Ureter (tissue), 1 donor: ENCODE data around the gene MMP23B. TPM values are rescaled to one million over a fixed set of nuclear protein-coding genes. Genes with fewer than 3 reads are reported as not detected.
"Not testable (repeated sequence)": the region's sequence is repeated elsewhere in the genome, so short reads cannot be mapped to it uniquely, and the experiment has no call there.

Source experiments
- DNase-seq: peaks from one replicate; pipeline ENCODE4 v3.0.0-alpha.2; 2020; ENCODE audit warnings: low spot score
- total RNA-seq: library from RNA; stranded (reverse); gene quantifications from one replicate; pipeline ENCODE4 v1.2.4, GENCODE V29; 2023
- donor health status: DM: yes; HTN: yes; CAD: no.

MMP23B gene
- total RNA-seq, 1 donor from 2014 or later, result 16.6 TPM

DNA sequence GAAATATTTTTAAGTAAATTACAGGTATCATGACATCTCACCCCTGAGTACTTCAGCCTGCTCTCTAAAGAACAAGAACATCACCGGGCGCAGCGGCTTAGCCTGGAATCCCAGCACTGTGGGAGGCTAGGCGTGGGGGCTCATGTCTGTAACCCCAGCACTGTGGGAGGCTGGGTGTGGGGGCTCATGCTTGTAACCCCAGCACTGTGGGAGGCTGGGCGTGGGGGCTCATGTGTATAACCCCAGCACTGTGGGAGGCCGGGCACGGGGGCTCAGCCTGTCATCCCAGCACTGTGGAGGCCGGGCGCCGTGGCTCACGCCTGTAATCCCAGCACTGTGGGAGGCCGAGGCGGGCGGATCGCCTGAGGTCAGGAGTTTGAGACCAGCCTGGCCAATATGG, 34.6 kb downstream of the MMP23B start:
- no peak for DNase-seq

DNA sequence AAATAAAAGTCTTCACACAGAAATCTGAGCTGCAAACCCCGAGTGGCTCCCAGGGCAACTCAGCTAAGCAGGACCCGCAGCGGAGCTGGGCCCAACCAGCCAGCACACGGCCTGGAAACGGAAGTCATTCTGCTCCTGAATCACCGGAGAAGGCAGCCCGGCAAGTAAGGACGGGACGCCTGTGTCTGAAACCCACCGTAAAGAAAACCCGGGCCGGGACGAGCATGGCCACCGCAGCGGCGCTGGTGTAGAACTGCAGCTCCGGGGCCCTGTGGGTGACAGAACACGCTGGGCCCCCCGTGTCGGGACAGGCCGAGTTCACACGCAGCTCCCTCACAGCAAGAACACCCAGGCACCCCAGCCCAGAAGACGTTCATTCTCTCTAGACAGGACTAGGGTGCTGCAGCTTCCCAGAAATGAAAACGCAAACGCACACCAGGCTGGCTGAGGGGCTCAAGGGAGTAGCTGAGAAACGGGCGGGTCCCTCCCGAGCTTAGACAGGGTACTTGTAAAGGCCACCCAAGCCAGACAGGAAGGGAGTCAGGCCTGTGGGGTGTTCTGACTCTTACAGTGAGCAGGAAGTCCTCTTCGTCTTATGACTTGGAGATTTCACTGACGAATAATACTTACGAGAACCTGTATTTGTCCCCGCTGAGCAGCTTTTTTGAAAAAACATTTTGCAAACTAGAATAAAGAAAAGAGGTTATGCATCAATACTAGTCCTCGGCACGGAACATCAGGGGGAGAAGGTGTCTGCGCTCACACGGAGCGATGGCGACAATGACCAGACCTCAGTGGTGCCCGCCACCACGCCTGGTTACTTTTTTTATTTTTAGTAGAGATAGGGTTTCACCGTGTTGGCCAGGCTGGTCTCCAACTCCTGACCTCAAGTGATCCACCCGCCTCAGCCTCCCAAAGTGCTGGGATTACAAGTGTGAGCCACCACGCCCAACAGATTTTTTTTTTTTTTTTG, 37.8 kb downstream of the MMP23B start:
- DNase-seq, result no peak

DNA sequence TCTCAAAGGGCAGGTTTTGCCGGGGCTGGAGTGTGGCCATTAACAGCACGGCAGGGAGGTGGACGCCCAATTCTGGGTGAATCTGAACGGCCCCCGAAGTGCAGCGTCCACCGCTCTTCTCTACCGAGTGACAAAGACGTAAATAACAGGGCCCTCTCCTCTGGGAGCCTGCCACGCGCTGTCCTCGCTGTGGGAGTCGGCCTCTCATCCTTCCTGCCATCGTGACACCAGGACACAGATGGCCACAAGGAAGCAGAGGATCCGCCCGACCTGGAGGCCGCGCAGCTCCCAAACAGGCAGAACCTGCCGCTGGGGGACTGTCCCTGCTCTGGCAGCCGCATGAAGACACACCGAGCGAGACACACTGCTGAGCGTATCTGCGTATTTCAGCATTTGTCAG, 38.9 kb downstream of the MMP23B start:
- no peak for DNase-seq

DNA sequence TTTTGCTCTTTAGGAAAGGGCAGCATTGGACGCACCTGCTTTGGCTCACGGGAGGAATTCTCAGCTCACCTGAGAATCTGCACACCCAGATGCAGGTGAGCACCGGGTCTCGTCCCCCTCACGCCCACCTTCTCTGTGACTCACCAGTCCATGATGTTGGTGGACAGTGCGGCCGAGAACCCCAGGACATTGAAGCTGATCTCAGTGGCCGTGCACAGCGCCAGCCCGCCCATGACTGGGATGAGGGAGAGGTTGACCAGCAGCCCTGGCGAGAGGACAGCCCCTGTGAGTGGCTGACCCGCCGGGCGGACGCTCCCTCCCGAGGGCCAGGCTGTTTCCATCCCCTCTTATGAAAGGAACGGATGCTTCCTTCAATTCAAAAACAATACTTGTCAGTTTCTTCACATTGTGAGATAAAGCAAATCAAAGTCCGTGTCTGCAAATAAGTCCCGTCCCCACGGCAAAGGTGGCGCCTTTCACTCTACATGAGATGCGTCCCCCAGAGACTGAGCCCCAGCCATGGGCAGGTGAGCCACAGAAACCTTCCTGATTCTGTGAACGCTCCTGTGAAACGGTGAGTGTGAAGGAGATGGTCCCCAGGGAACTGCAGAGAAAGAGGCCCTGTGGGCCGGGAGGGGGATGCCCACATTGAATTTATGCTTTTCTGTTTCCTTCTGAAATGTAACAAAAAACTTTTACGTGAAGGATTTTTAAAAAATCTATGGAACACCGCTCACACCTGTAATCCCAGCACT, 39.6 kb downstream of the MMP23B start:
- no peak for DNase-seq

DNA sequence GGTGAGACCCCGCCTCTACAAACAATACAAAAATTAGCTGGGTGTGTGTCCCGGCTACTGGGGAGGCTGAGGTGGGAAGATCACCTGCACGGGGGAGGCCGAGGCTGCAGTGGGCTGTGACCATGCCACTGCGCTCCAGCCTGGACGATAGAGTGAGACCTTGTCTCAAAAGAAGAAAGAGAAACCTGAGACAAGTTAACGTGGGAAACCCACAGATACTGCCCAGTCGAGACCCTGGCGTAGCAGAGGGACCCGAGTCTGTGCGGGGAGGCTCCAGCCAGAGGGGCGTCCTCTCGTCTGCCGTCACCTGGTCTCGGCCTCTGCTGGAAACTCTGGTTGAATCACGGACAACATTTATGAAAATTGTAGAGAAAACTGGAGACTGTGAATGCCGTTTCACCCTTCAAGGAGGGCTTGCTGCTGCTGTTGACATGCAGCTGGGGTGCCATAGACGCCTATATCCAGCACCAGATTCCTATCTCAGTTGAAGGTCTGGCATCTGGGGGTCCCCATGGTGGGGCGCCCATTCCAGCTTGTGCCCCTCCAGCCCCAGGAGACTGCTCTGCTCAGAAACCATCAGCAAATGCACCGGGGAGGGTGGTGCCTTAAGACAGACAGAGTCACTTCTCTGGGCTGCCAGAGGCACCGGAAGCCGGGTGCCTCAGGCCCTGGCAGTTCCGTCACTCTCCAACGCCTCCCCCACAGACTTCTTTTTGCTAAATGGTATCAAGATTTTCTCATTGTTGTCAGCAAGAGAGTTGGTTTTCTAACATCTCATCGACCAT, 40.4 kb downstream of the MMP23B start:
- no peak for DNase-seq

DNA sequence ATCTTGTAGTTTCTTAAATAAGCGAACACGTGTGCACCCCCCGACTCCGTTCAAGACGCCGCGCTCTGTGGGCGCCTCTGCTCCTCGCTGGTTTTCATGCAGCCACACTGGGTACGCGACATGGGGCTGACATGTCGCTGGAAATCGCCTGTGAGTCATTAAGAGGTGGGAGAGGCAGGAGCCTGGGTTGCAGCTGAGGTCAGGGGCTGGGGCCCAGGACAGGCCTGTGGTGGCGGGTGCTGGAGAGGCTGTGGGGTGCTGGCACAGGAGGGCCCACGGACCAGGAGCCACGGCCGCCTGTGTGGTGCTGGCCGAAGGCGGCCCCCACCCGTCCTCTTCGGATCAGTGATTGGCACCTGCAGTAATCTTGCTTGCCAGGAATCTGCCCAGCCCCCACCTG, 42.8 kb downstream of the MMP23B start:
- DNase-seq, result not testable (repeated sequence)

DNA sequence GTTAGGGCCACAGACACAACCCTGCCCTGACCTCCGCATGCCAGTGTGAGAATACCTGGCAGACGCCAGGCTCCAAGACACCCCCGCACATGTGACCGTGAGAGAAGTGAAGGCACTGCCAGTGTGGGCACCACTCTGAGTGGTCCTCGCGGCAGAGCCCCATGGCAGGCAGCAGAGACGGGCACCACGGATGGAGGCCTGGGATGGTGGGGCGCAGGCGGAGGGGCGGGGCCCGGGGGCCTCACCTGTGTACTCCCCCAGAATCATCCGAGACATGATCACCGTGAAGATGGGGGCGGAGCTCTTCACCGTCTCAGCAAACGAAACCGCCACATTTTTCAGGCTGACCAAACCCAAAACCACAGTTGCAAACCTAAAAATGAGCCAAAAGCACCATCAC, 43.2 kb downstream of the MMP23B start:
- DNase-seq, result not testable (repeated sequence)

DNA sequence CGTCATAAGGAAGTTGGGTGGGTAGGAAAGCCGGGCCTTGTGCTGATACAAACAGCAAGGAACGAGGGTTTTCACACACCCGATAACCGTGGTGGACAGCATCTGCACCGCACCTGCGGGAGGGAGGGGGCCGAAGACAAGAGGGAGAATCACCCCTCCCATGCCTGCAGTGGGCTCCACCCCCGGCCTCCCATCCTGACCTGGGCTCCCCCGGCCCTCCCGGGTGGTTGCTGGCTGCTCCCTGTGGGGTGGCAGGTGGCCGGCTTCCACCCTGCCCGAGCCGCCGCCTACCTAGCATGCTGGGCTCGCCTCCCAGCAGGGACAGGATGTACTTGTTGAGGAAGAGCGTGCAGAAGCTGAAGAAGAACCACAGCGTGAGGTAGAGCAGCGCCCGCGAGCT, 44.1 kb downstream of the MMP23B start:
- not testable (repeated sequence) for DNase-seq

DNA sequence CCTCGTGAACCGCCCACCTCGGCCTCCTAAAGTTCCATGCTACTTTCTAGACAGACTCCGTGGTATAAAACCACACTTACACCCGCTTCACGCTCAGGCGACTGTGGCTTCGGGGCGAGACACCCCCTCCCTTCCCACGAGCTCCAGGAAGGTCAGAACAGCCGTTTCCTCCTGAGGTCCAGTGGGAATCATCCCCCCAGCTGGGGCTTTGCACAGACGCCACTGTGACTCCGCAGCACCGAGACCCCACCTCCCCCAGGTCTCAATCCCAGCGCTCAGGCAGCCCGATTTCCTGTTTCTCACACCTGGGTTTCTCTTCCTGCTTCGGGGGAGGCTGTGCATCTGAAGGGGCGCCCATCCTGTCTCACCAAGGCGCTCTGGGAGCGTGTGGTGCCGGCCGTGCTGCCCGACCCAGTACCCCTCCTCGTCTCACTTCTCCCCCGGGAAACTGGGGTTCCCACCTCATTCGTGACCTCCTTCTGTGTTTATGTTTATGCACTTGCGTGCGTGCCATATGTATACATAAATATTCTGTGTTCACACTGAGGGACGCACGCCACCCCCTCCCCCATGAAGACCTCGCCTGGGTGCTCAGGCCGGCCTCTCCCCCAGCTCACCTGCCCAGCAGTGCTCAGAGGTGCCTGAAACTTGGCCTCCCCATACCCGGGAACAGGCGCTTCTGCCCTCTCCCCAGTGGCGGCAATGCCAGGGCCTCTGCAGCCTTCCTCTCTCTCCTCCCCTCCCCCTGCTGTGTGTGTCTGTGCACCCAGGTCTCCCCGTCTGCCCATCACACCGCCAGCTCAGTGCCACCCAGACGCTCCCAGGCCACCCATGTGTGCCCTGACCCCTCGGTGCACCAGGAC, 46.0 kb downstream of the MMP23B start:
- no peak for DNase-seq

DNA sequence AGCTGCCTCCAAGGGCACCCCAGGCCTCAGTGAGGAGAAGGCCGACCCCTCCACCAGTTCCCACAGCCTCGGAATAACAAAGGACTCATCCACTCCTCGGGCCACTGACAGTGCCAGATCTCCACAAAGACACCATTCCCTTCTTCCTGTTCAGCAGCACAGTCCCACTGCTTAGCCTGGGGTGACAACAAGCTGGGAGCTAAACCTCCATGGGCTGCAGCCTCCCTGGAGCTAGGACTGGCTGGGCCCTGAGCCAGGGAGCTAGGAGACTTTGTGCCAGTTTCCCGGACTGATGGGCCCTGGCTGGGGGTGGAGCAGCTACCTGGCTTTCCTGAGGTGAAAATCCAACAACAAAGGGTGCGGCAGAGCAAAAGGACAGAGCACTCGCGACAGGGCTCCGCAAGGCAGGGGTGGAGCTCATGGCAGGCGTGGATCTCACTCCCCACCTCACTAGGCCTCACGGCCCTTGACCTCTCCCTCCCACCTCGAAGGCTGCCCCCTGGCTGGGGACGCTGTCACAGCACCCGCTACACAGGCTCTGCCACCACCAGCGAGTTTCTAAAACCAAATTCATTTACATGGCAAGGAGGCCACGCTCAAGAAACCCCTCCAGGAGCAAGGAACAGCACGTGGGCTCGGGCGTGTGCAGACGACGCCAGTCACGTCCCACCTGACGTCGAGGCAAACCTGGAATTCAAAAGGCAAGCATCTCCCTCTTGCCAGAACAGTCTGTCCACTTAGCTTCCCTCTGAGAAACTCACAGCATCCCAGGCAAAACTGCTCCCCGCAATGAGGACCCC, 46.8 kb downstream of the MMP23B start:
- peak; percentile 38 for DNase-seq

DNA sequence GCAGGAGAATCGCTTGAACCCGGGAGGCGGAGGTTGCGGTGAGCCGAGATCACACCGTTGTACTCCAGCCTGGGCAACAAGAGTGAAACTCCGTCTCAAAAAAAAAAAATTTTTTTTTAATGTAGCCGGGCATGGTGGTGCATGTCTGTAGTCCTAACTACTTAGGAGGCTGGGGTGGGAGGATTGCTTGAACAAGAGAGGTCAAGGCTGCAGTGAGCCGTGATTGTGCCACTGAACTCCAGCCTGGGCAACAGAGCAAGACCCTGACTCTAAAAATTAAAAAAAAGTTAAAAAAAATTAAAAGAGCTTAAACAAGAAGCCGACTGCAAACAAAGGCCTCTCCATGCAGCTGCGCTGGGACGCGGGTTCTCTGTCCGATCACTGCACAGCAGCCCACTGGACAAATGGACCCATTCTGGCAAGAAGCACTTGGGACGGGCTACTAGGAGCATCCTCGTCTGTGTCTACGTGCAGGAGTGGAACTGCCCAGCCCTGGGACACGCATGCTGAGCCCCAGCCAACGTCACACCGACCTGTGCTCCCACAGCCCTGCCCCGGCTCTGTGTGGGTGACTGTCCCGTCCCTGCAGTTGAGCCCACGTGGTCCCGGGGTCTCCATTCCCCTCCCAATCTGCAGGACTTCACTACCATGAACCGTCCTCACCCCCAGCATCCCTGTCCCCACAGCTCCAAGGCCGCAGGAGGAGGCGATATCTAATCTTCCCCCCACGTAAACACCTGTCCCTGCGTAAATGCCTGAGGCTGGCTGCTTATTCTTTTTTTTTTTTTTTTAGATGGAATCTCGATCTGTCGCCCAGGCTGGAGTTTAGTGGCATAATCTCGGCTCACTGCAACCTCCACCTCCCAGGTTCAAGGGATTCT, 48.3 kb downstream of the MMP23B start:
- no peak for DNase-seq

DNA sequence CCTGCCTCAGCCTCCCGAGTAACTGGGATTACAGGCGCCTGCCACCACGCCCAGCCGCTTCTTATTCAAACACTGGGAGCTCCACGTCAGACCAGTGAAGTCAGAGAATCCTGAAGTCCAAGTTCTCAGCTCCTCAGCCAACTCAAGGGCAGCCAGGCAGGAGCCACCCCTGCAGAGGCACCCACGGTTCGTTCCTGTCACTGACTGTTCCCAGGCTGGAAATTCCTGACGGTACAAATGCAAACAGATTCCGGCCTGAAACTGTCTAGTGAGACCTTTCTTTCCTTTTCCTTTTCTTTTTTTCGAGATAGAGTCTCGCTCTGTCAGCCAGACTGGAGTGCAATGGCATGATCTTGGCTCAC, 48.9 kb downstream of the MMP23B start:
- DNase-seq, result no peak

DNA sequence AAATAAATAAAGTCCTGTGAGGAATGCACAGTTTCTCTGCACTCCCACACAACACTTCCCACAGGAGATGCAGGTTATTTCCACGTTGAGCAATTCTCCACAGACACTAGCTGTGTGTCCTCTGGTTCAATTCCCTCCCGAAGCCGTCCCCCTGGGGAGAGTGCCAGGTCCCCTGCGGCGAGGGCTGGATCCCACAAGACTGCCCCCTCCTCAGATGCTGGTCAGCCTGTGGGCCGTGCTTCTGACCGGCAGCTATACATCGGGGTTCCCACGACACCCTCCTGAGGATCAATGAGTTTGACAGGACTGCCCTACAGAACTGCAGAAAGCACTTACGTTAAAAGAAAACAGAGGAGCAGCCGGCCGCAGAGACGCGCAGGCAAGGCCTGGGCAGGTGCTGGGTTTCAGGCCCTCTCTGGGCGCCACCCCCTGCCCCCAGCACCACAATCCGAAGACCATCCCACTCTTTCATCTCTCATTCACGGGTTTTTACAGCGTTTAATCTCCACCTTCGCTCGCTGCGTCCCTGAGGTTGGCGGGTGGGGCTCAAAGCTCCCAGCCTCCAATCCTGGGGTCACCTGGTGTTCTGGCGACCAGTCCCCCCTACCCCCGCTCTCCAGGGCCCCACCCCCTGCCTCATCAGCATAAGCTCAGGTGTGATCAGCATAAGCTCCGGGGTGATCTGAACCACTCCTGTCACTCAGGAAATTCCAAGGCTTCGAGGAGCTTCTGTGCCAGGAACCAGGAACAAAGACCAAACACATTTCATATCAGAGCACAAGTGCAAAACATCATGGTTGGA, 51.3 kb downstream of the MMP23B start:
- no peak for DNase-seq

Other genes with a start within 250 kb of the MMP23B start
- gene CCNL2, start 232.8 kb upstream of the MMP23B start, total RNA-seq, result 259 TPM
- 145 TPM for gene MRPL20, start 224.9 kb upstream of the MMP23B start, total RNA-seq
- 40.9 TPM for gene ANKRD65, start 210.9 kb upstream of the MMP23B start, total RNA-seq
- 83.3 TPM for gene VWA1, start 196.5 kb upstream of the MMP23B start, total RNA-seq
- 8.0 TPM for gene ATAD3C, start 182.5 kb upstream of the MMP23B start, total RNA-seq
- gene ATAD3B, start 160.4 kb upstream of the MMP23B start, total RNA-seq, result 42.6 TPM
- gene ATAD3A, start 120.0 kb upstream of the MMP23B start, total RNA-seq, result 26.3 TPM
- 2.9 TPM for gene TMEM240, start 91.5 kb upstream of the MMP23B start, total RNA-seq
- gene SSU72, start 57.3 kb upstream of the MMP23B start, total RNA-seq, result 116 TPM
- 4.1 TPM for gene FNDC10, start 32.0 kb upstream of the MMP23B start, total RNA-seq
- gene MIB2, start 16.7 kb upstream of the MMP23B start, total RNA-seq, result 64.5 TPM
- gene CDK11B, start 26.8 kb downstream of the MMP23B start, total RNA-seq, result 20.2 TPM
- 42.8 TPM for gene SLC35E2B, start 60.6 kb downstream of the MMP23B start, total RNA-seq
- 34.0 TPM for gene CDK11A, start 92.2 kb downstream of the MMP23B start, total RNA-seq
- gene NADK, start 146.3 kb downstream of the MMP23B start, total RNA-seq, result 80.3 TPM